Measurements from ENCODE around the gene EMX1. TPM values are rescaled to one million over a fixed set of nuclear protein-coding genes. Genes with fewer than 3 reads are reported as not detected.
A peak's percentile ranks its signal among the peaks of the same experiment; 100 is the strongest.
"Not testable (repeated sequence)": the region's sequence is repeated elsewhere in the genome, so short reads cannot be mapped to it uniquely, and the experiment has no call there.

EMX1 gene
- total and polyA plus RNA-seq, 5 experiments from 2014 or later = not detected

DNA sequence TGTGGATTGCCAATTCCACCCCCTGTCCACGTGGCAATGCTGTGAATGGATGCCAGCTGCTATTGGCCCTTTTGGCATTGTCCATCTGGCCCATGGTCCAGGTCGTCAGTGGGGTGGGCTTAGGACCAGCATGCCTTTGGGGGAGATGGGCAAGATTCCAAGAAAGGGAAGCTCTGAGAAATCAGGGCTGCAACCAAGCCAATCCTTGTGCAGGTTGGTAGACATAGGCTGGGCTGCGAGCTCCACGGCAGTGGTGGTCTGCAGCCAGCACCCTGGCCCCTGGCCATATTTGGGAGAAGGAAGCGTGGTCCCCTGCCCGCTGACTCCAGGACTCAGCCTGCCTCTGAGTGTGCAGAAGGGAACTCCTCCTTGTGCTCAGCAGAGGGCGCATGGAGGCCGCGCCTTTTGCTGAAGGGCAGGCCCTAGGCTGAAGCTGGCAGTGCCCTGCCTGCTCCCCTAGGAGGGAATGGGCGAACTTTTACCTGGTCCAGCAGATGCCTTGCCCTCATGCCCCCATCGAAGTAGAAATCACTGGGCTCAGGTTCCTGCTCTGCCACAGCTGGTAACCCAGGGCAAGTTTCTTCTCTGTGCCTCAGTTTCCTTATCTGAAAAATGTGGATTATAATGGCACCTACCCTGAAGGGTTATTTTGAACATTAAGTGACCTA is 24.7 kb upstream of the EMX1 start:
- H3K4me3 Mint-ChIP-seq = no peak overlapping the region
- peaks cover 5 to 14% (median 9%) of the 10 kb centered on the region in 4 donors for H3K4me1 Mint-ChIP-seq
- ATAC-seq = peak; percentile 84 to 93
- H3K36me3 Mint-ChIP-seq = no peaks in the 10 kb centered on the region
- H3K9me3 Mint-ChIP-seq = no peaks in the 10 kb centered on the region
- H3K27ac Mint-ChIP-seq = no peak overlapping the region
- DNase-seq = peak; percentile 25 to 75 (median 46)
- peaks cover 26 to 89% (median 56%) of the 10 kb centered on the region in 5 donors for H3K27me3 Mint-ChIP-seq
- POLR2A ChIA-PET = no interaction called here

DNA sequence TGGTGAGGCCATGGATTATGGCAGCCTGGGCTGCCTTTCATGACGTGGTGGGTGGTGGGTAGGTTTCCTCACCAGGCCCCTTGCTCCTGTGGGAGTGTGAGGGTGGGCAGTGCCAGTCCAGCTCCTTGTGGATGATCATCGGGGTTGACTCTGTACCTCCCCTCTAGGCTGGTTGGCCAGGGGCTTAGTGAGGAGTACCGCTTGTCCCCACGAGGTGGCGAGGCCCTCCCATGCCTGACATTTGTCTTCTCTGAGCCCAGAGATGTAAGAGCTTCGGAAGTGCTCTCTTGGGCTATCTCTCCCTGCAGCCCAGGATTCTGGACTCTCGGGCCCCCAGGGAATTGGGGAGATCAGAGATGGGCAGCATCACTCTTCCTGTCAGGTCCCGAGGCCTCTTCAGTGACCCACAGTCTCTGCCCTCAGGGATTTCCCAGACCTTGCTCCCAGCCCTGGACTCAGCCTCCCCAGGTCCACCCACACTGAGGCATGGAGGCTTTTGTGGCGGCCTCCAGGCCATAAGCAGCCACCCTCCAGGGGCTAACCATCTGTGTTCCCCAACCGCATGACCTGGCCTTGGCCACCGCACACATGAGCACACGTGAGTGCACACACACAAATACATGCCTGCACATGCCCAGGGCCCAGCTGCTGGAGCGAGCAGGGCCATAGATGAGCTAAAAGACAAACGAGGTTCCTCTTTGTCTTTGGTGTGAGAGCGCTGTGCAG is 23.6 kb upstream of the EMX1 start:
- POLR2A ChIA-PET = no interaction called here
- Mint-ChIP-seq H3K36me3 (no peaks in the 10 kb centered on the region), H3K4me1 (peaks cover 2 to 8% (median 5%) of the 10 kb centered on the region in 4 donors), H3K4me3 (no peak overlapping the region), H3K27me3 (peaks cover 24 to 84% (median 58%) of the 10 kb centered on the region in 5 donors), H3K9me3 (no peaks in the 10 kb centered on the region), H3K27ac (no peak overlapping the region)
- ATAC-seq = peak; percentile 49 to 60
- DNase-seq = peak in 4 of 10 donors; percentile 12 to 37 (median 16)

GRCh38 chr2:72894514-72894913 is 22.8 kb upstream of the EMX1 start:
- H3K27ac Mint-ChIP-seq = no peak overlapping the region
- no peaks in the 10 kb centered on the region for H3K9me3 Mint-ChIP-seq
- H3K36me3 Mint-ChIP-seq = no peaks in the 10 kb centered on the region
- H3K4me1 Mint-ChIP-seq = peaks cover 2 to 8% (median 4%) of the 10 kb centered on the region in 4 donors
- POLR2A ChIA-PET = no interaction called here
- no peak overlapping the region for H3K4me3 Mint-ChIP-seq
- no peak for DNase-seq
- ATAC-seq = no peak
- peaks cover 21 to 83% (median 54%) of the 10 kb centered on the region in 5 donors for H3K27me3 Mint-ChIP-seq

DNA sequence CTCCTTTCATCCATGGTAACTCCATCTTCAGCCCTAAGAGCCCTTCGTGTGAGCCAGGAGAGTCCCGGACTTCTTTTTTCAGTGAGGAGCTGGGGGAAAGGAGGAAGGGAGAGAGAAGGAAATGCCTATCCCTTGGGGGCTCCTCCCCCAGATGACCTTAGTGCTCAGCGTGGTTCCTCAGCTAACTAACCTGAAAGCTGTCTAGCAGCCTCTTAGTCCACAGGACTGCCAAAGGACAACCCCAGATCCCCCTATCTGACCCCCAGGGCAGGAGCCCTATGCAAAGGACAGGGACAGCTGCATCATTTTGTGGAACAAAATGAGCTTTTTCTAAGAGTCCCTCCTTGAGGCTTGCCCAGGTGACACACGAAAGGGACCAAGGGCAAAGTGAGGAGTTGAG is 22.2 kb upstream of the EMX1 start:
- peaks cover 2 to 8% (median 4%) of the 10 kb centered on the region in 4 donors for H3K4me1 Mint-ChIP-seq
- H3K9me3 Mint-ChIP-seq = no peaks in the 10 kb centered on the region
- H3K27ac Mint-ChIP-seq = no peak overlapping the region
- DNase-seq (no peak), ATAC-seq (no peak)
- H3K36me3 Mint-ChIP-seq = no peaks in the 10 kb centered on the region
- H3K27me3 Mint-ChIP-seq = peaks cover 16 to 79% (median 49%) of the 10 kb centered on the region in 5 donors
- POLR2A ChIA-PET = no interaction called here
- no peak overlapping the region for H3K4me3 Mint-ChIP-seq

DNA sequence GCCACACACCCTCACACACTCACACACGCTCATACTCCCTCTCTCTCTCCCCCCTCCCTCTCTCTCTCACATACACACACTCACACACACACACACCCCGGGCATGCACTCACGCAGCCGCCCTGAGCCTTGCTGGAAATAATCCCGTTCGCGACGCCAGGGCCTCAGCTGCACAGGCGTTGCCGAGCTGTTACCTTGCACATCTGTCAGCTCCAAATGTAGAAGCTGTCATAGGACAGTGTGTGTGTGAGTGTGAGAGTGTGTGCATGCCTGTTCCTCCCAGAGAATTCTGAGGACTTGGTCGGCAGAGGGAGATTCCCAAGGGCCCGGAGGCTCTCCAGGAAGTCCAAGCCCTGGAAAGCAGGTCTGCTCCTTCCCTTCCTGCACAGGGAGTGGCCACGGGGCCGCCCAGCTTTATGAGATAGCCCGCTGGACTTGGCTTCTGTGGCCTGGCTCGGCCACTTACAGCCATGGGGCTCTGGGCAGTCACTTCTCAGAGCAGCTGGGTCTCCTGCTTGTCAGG is 21.5 kb upstream of the EMX1 start:
- Mint-ChIP-seq H3K36me3 (no peaks in the 10 kb centered on the region), H3K27ac (no peak overlapping the region), H3K4me3 (no peak overlapping the region), H3K9me3 (no peaks in the 10 kb centered on the region), H3K27me3 (peaks cover 14 to 80% (median 53%) of the 10 kb centered on the region in 5 donors), H3K4me1 (peaks cover 2 to 8% (median 4%) of the 10 kb centered on the region in 4 donors)
- POLR2A ChIA-PET = no interaction called here
- ATAC-seq = no peak
- no peak for DNase-seq

DNA sequence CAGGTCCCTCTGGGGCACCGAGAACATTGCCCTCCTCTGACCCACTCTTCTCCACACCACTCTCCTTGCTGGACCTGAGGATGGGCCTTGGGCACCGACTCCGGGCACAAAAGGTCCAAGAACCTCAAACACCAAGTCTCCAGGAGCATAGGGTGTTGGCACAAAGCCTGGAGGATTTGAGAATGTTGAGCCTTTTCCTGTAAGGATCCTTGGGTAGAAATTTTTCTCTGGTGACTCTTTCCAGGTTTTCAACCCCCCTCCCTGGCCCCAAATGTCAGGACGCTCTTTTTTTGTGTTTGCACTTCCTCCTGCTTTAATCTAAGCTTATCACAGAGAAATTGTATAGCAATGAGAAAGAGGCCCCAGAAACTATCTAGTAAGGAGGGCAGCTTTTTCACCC is 20.9 kb upstream of the EMX1 start:
- peaks cover 2 to 8% (median 4%) of the 10 kb centered on the region in 4 donors for H3K4me1 Mint-ChIP-seq
- ATAC-seq = no peak
- POLR2A ChIA-PET = no interaction called here

DNA sequence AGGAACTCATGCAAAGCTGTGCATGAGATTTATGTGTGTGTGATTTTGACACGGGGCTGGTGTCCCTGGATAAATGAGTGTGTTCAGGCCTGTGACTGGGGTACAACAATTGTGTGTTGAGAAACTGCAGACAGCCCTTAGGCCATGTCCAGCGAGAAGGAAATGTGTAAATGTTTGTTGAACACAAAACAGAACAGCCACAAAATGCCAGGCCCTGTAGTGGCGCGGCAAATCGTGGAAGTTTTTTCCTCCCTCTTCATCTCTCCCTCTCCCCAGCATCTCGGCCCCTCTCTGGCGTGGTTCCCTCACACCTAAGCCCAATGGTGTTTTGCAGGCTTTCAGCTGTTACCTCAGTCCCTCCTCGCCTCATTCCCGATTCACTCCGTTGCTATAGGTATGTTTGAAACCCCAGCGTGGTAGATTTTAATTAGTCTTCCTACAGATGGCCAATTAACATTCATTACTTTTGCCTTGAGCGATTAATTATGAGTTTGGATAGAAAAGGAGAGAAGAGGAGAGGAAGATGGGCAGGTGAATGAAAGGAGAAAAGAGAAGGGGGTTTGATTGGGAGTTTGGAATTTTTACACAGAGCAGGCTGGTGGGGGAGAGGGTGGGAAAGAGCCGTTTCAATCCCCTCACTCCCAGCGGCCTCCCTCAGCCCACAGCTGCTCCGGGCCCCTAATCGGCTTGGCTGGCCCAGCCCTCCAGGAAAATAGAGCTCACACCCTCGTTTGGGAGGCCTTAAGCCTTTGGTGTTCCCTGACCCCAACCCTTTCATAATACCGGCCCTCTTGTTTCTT is 19.3 kb upstream of the EMX1 start:
- H3K27ac Mint-ChIP-seq = peak overlapping the region in 1 of 10 donors; percentile 19
- peaks cover 18 to 72% (median 51%) of the 10 kb centered on the region in 5 donors for H3K27me3 Mint-ChIP-seq

More for the DNA sequence above, 20.9 kb upstream of the EMX1 start:
- Mint-ChIP-seq H3K36me3 (no peaks in the 10 kb centered on the region), H3K4me3 (no peak overlapping the region), H3K27me3 (peaks cover 13 to 81% (median 54%) of the 10 kb centered on the region in 5 donors), H3K9me3 (no peaks in the 10 kb centered on the region), H3K27ac (peak overlapping the region in 1 of 10 donors; percentile 34)
- DNase-seq = no peak

GRCh38 chr2:72898585-72898906 is 18.8 kb upstream of the EMX1 start:
- H3K27ac Mint-ChIP-seq = no peak overlapping the region
- no peaks in the 10 kb centered on the region for H3K9me3 Mint-ChIP-seq
- no peaks in the 10 kb centered on the region for H3K36me3 Mint-ChIP-seq
- peaks cover 23 to 70% (median 57%) of the 10 kb centered on the region in 5 donors for H3K27me3 Mint-ChIP-seq
- DNase-seq = no peak
- H3K4me3 Mint-ChIP-seq = no peak overlapping the region
- POLR2A ChIA-PET = no interaction called here
- peaks cover 2 to 8% (median 4%) of the 10 kb centered on the region in 4 donors for H3K4me1 Mint-ChIP-seq
- ATAC-seq = no peak

More for the DNA sequence above, 19.3 kb upstream of the EMX1 start:
- no peak overlapping the region for H3K4me3 Mint-ChIP-seq
- no peak for DNase-seq
- peaks cover 2 to 8% (median 4%) of the 10 kb centered on the region in 4 donors for H3K4me1 Mint-ChIP-seq
- no peaks in the 10 kb centered on the region for H3K36me3 Mint-ChIP-seq
- POLR2A ChIA-PET = no interaction called here
- no peaks in the 10 kb centered on the region for H3K9me3 Mint-ChIP-seq
- ATAC-seq = no peak

DNA sequence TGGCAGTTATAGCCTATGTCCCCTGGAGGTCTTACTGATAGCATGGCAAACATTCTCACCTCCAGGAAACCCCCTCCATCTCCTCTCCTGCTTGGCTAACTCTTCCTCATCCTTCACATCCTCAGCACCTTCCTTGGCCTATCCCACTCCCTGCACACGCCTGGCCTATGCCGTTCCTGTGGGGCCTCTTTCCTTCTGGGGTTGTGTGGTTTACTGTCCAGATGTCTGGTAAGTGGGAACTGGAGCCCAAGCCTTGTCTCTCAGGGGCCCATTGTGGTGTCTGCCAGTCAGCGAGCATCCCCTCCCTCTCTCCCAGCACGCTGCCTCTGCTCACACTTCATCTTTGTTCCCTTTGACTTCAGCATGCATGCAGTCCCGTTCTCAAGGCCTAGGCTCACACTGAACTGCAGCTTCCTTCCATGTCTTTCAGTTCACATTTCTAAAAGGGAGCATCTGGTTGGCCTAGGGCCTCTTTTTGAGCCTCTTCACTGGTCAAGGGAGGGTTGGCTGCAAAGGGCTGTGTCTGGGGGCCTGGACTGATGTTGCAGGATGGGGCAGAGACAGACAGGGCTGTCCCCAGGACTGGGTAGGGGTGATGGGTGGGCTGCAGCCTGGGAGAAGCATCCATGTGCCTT is 17.0 kb upstream of the EMX1 start:
- ATAC-seq (no peak), DNase-seq (no peak)
- H3K9me3 Mint-ChIP-seq = no peaks in the 10 kb centered on the region
- peaks cover 2 to 6% (median 4%) of the 10 kb centered on the region in 4 donors for H3K4me1 Mint-ChIP-seq
- no peak overlapping the region for H3K27ac Mint-ChIP-seq
- POLR2A ChIA-PET = no interaction called here
- H3K36me3 Mint-ChIP-seq = no peaks in the 10 kb centered on the region
- peaks cover 22 to 60% (median 55%) of the 10 kb centered on the region in 5 donors for H3K27me3 Mint-ChIP-seq
- H3K4me3 Mint-ChIP-seq = no peak overlapping the region

GRCh38 chr2:72901426-72901825 is 15.9 kb upstream of the EMX1 start:
- peaks cover 23 to 60% (median 55%) of the 10 kb centered on the region in 5 donors for H3K27me3 Mint-ChIP-seq
- no peaks in the 10 kb centered on the region for H3K36me3 Mint-ChIP-seq
- H3K27ac Mint-ChIP-seq = no peak overlapping the region
- POLR2A ChIA-PET = no interaction called here
- H3K9me3 Mint-ChIP-seq = peaks cover 0 to 4% (median 0%) of the 10 kb centered on the region in 9 donors
- ATAC-seq = no peak
- H3K4me3 Mint-ChIP-seq = no peak overlapping the region
- H3K4me1 Mint-ChIP-seq = no peaks in the 10 kb centered on the region
- DNase-seq = no peak

DNA sequence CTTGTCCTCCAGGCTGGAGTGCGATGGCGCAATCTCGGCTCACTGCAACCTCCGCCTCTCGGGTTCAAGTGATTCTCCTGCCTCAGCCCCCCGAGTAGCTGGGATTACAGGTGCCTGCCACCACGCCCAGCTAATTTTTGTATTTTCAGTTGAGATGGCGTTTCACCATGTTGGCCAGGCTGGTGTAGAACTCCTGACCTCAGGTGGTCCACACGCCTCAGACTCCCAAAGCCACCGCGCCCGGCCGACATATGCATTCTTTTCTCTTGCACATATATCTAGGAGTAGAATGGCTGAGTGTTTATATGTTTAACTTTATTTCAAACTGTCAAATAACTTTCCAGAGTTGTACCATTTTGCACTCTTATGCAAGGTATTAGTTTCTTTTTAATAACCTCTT is 9.9 kb upstream of the EMX1 start:
- DNase-seq, H3K9me3 Mint-ChIP-seq, H3K36me3 Mint-ChIP-seq, H3K4me3 Mint-ChIP-seq, ATAC-seq, H3K4me1 Mint-ChIP-seq, POLR2A ChIA-PET: not testable (repeated sequence)
- H3K27ac Mint-ChIP-seq = peak overlapping the region in 1 of 10 donors; percentile 76
- H3K27me3 Mint-ChIP-seq = peaks cover 47 to 72% (median 63%) of the 10 kb centered on the region in 5 donors

DNA sequence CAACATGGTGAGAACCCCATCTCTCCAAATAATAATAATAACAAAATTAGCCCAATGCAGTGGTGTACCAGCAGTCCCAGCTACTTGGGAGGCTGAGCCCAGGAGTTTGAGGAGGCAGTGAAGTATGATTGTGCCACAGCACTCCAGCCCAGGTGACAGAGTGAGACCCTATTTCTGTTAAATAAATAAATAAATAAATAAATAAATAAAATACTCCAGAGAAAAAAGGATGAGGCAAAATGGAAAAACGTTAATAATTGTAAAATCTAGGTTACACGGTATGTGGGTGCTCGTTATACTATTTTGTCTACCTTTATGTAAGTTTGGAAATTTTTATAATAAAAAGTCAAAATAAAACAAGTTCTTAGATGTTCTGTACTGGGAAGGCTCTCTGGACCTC is 8.6 kb upstream of the EMX1 start:
- H3K27ac Mint-ChIP-seq = no peak overlapping the region
- no peaks in the 10 kb centered on the region for H3K36me3 Mint-ChIP-seq
- POLR2A ChIA-PET = no interaction called here
- peaks cover 0 to 5% (median under 1%) of the 10 kb centered on the region in 4 donors for H3K4me1 Mint-ChIP-seq
- no peak for DNase-seq
- ATAC-seq = no peak
- H3K9me3 Mint-ChIP-seq = peaks cover 0 to 4% (median 0%) of the 10 kb centered on the region in 9 donors
- no peak overlapping the region for H3K4me3 Mint-ChIP-seq
- peaks cover 50 to 72% (median 69%) of the 10 kb centered on the region in 5 donors for H3K27me3 Mint-ChIP-seq
